Dermis blood vessel endothelial cell (primary cell): ENCODE measurements around the gene TGFBR3. TPM values are rescaled to one million over a fixed set of nuclear protein-coding genes. Genes with fewer than 3 reads are reported as not detected.

Source experiments
- DNase-seq: peaks from one replicate; pipeline ENCODE4 v3.0.0; 2010
- total RNA-seq: library from RNA; depleted of rRNA; stranded (reverse); fragments of >200 nt; gene quantifications from 2 replicates; pipeline ENCODE4 v1.2.3, GENCODE V29; 2014

TGFBR3 gene
- total RNA-seq, 1 donor from 2014 or later, result 33.2 TPM

- no peak for DNase-seq
Observed at GRCh38 chr1:91798740-91799139, 87.2 kb downstream of the TGFBR3 start.

- no peak for DNase-seq
Observed at GRCh38 chr1:91798241-91798648, 87.7 kb downstream of the TGFBR3 start.

GRCh38 chr1:91797164-91797563 is 88.8 kb downstream of the TGFBR3 start:
- DNase-seq, result no peak

- DNase-seq, result no peak
Observed at GRCh38 chr1:91796390-91796654, 89.6 kb downstream of the TGFBR3 start.

GRCh38 chr1:91795591-91796389 is 90.2 kb downstream of the TGFBR3 start:
- DNase-seq, result no peak

- no peak for DNase-seq
Observed at GRCh38 chr1:91793877-91794276, 92.1 kb downstream of the TGFBR3 start.

- no peak for DNase-seq
Observed at GRCh38 chr1:91793189-91793588, 92.8 kb downstream of the TGFBR3 start.

- peak; percentile 62 for DNase-seq
Observed at GRCh38 chr1:91792489-91793071, 93.4 kb downstream of the TGFBR3 start.

GRCh38 chr1:91791691-91792488 is 94.1 kb downstream of the TGFBR3 start:
- DNase-seq, result no peak

- no peak for DNase-seq
Observed at GRCh38 chr1:91791103-91791502, 94.8 kb downstream of the TGFBR3 start.

GRCh38 chr1:91790392-91790791 is 95.6 kb downstream of the TGFBR3 start:
- DNase-seq, result no peak

GRCh38 chr1:91789273-91789997 is 96.5 kb downstream of the TGFBR3 start:
- no peak for DNase-seq

- DNase-seq, result no peak
Observed at GRCh38 chr1:91787919-91788318, 98.0 kb downstream of the TGFBR3 start.

GRCh38 chr1:91784616-91785015 is 101.3 kb downstream of the TGFBR3 start:
- peak; percentile 40 for DNase-seq

- DNase-seq, result no peak
Observed at GRCh38 chr1:91784191-91784590, 101.8 kb downstream of the TGFBR3 start.

- peak; percentile 71 for DNase-seq
Observed at GRCh38 chr1:91783423-91784170, 102.4 kb downstream of the TGFBR3 start.

- DNase-seq, result no peak
Observed at GRCh38 chr1:91781901-91782622, 103.9 kb downstream of the TGFBR3 start.

GRCh38 chr1:91781371-91781825 is 104.6 kb downstream of the TGFBR3 start:
- DNase-seq, result peak; percentile 82

GRCh38 chr1:91779548-91780021 is 106.4 kb downstream of the TGFBR3 start:
- DNase-seq, result peak; percentile 38

- DNase-seq, result peak; percentile 63
Observed at GRCh38 chr1:91778964-91779363, 107.0 kb downstream of the TGFBR3 start.

GRCh38 chr1:91777630-91778300 is 108.2 kb downstream of the TGFBR3 start:
- DNase-seq, result no peak
